ENCODE data around the gene SST. TPM values are rescaled to one million over a fixed set of nuclear protein-coding genes. Genes with fewer than 3 reads are reported as not detected.

Gene SST
- total and polyA plus RNA-seq, 2 of the 13 experiments (the other 11 are each of a cell fraction or from before 2014, with no cell fraction given): not detected

DNA sequence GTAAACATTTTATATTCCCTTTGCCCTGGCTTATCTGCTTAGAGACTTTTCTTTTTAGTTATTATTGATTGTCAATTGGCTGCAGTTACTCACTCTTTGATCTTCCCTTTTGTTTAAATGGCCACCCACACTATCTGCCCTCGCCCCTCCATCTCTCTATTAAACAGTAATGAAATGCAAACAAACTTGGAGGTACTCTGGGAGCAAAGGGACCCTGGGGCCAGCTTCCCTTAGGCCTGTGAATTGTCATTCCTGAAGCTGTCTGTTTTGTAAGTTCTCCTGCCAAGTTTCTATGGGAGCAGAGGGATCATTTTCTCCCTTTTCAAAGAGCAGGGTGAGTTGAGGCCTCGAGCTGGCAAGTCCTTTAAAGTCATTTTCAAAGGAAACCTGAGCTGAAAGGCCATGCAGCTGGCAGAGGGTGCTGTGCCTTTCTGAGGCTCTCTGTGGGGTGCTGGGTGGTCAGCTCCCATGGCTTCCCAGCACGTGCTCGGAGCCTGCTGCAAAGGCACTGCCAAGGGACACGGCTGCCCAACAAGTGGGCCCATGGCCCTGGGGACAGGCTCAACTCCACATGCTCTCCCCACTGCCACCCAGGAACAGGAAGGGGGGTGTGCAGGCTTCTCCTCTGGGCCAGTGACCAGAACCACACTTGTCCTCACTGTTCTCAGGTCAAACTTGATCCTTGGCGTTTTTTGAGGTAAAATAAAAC, 49.6 kb upstream of the SST start (continued):
- TF ChIP-seq, protein P1, sequence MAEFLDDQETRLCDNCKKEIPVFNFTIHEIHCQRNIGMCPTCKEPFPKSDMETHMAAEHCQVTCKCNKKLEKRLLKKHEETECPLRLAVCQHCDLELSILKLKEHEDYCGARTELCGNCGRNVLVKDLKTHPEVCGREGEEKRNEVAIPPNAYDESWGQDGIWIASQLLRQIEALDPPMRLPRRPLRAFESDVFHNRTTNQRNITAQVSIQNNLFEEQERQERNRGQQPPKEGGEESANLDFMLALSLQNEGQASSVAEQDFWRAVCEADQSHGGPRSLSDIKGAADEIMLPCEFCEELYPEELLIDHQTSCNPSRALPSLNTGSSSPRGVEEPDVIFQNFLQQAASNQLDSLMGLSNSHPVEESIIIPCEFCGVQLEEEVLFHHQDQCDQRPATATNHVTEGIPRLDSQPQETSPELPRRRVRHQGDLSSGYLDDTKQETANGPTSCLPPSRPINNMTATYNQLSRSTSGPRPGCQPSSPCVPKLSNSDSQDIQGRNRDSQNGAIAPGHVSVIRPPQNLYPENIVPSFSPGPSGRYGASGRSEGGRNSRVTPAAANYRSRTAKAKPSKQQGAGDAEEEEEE (CRISPR knock-in tag; IDR thresholded peaks at IDR 0.05; ENCODE audit: borderline replicate concordance): no peak
- TF ChIP-seq, protein P2, sequence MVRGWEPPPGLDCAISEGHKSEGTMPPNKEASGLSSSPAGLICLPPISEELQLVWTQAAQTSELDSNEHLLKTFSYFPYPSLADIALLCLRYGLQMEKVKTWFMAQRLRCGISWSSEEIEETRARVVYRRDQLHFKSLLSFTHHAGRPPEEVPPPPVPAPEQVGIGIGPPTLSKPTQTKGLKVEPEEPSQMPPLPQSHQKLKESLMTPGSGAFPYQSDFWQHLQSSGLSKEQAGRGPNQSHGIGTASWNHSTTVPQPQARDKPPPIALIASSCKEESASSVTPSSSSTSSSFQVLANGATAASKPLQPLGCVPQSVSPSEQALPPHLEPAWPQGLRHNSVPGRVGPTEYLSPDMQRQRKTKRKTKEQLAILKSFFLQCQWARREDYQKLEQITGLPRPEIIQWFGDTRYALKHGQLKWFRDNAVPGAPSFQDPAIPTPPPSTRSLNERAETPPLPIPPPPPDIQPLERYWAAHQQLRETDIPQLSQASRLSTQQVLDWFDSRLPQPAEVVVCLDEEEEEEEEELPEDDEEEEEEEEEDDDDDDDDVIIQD (CRISPR knock-in tag; IDR thresholded peaks at IDR 0.05; ENCODE audit: low read depth): no peak; the same call in 1 of the 2 replicates
- TF ChIP-seq, protein P3, sequence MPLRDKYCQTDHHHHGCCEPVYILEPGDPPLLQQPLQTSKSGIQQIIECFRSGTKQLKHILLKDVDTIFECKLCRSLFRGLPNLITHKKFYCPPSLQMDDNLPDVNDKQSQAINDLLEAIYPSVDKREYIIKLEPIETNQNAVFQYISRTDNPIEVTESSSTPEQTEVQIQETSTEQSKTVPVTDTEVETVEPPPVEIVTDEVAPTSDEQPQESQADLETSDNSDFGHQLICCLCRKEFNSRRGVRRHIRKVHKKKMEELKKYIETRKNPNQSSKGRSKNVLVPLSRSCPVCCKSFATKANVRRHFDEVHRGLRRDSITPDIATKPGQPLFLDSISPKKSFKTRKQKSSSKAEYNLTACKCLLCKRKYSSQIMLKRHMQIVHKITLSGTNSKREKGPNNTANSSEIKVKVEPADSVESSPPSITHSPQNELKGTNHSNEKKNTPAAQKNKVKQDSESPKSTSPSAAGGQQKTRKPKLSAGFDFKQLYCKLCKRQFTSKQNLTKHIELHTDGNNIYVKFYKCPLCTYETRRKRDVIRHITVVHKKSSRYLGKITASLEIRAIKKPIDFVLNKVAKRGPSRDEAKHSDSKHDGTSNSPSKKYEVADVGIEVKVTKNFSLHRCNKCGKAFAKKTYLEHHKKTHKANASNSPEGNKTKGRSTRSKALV (CRISPR knock-in tag; IDR thresholded peaks at IDR 0.05): no peak
- TF ChIP-seq, protein P4, sequence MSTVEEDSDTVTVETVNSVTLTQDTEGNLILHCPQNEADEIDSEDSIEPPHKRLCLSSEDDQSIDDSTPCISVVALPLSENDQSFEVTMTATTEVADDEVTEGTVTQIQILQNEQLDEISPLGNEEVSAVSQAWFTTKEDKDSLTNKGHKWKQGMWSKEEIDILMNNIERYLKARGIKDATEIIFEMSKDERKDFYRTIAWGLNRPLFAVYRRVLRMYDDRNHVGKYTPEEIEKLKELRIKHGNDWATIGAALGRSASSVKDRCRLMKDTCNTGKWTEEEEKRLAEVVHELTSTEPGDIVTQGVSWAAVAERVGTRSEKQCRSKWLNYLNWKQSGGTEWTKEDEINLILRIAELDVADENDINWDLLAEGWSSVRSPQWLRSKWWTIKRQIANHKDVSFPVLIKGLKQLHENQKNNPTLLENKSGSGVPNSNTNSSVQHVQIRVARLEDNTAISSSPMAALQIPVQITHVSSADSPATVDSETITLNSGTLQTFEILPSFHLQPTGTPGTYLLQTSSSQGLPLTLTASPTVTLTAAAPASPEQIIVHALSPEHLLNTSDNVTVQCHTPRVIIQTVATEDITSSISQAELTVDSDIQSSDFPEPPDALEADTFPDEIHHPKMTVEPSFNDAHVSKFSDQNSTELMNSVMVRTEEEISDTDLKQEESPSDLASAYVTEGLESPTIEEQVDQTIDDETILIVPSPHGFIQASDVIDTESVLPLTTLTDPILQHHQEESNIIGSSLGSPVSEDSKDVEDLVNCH (CRISPR knock-in tag; IDR thresholded peaks at IDR 0.05): no peak
- no peak; the same call in 1 of the 2 replicates for TF ChIP-seq ZNF230 (CRISPR knock-in tag; IDR thresholded peaks at IDR 0.05)
- no peak for TF ChIP-seq ZNF558 (CRISPR knock-in tag; IDR thresholded peaks at IDR 0.05; ENCODE audit: borderline replicate concordance)
- peak; percentile 86 for TF ChIP-seq NR2F2 (IDR thresholded peaks at IDR 0.05; ENCODE audit: borderline replicate concordance, low read depth)
- TF ChIP-seq FOXA1 (IDR thresholded peaks at IDR 0.05): no peak
- TF ChIP-seq FOXA1 (CRISPR knock-in tag; IDR thresholded peaks at IDR 0.05): peak; percentile 52; the same call in 1 of the 2 replicates
- TF ChIP-seq TAF1 (CRISPR knock-in tag; IDR thresholded peaks at IDR 0.05): no peak; the same call in 1 of the 2 replicates
- 0 out of 2 replicates have a peak, but pooled peaks have one; percentile 62 for TF ChIP-seq RFXANK (CRISPR knock-in tag; IDR thresholded peaks at IDR 0.05)
- TF ChIP-seq, protein P5, sequence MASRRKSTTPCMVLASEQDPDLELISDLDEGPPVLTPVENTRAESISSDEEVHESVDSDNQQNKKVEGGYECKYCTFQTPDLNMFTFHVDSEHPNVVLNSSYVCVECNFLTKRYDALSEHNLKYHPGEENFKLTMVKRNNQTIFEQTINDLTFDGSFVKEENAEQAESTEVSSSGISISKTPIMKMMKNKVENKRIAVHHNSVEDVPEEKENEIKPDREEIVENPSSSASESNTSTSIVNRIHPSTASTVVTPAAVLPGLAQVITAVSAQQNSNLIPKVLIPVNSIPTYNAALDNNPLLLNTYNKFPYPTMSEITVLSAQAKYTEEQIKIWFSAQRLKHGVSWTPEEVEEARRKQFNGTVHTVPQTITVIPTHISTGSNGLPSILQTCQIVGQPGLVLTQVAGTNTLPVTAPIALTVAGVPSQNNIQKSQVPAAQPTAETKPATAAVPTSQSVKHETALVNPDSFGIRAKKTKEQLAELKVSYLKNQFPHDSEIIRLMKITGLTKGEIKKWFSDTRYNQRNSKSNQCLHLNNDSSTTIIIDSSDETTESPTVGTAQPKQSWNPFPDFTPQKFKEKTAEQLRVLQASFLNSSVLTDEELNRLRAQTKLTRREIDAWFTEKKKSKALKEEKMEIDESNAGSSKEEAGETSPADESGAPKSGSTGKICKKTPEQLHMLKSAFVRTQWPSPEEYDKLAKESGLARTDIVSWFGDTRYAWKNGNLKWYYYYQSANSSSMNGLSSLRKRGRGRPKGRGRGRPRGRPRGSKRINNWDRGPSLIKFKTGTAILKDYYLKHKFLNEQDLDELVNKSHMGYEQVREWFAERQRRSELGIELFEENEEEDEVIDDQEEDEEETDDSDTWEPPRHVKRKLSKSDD (CRISPR knock-in tag; IDR thresholded peaks at IDR 0.05; ENCODE audit: low read depth): no peak; the same call in 1 of the 2 replicates
- TF ChIP-seq JUND (CRISPR knock-in tag; IDR thresholded peaks at IDR 0.05): no peak
- no peak for TF ChIP-seq RORA (CRISPR knock-in tag; IDR thresholded peaks at IDR 0.05)
- no peak for TF ChIP-seq ZFP90 (CRISPR knock-in tag; IDR thresholded peaks at IDR 0.05; ENCODE audit: borderline replicate concordance)
- TF ChIP-seq ELF4 (CRISPR knock-in tag; IDR thresholded peaks at IDR 0.05; ENCODE audit: borderline replicate concordance): 0 out of 2 replicates have a peak, but pooled peaks have one; percentile 28
- TF ChIP-seq ZNF468 (CRISPR knock-in tag; IDR thresholded peaks at IDR 0.05): no peak
- TF ChIP-seq SALL1 (CRISPR knock-in tag; IDR thresholded peaks at IDR 0.05): peak; percentile 70
- TF ChIP-seq MEF2D (CRISPR knock-in tag; IDR thresholded peaks at IDR 0.05): no peak
- TF ChIP-seq KDM1A (CRISPR knock-in tag; IDR thresholded peaks at IDR 0.05): no peak

Data from HepG2 (cell line).